NCI-H345 treated with DMSO at 0.1 percent for 48 hours (cell line): ENCODE measurements around the gene MAP2K1.
"Not testable (repeated sequence)": the region's sequence is repeated elsewhere in the genome, so short reads cannot be mapped to it uniquely, and the experiment has no call there.

Source experiments
- DNase-seq: peaks from one replicate; lab custom pipeline; 2025; ENCODE audit not compliant: unreplicated experiment; lab: John Stamatoyannopoulos, UW

Gene MAP2K1

DNA sequence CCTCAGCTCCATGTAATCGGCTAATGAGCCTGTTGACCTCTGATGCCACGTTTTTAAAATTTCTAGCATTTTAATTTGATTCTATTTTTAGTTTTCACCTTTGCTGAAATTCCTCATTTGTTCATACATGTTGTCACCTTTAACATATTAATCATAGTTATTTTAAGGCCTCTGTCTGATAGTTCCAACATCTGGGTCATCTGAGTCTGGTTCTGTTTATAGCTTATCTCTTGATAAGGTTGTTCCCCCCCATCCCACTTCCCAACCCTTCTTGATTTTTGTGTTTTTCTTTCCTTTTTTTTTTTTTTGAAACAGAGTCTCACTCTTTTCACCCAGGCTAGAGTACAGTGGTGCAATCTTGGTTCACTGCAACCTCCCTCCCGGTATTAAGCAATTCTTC is 36.4 kb downstream of the MAP2K1 start:
- DNase-seq = no peak

- no peak for DNase-seq
Measured at GRCh38 chr15:66424963-66425612, 38.4 kb downstream of the MAP2K1 start.

- no peak for DNase-seq
Measured at GRCh38 chr15:66425837-66426236, 39.1 kb downstream of the MAP2K1 start.

DNA sequence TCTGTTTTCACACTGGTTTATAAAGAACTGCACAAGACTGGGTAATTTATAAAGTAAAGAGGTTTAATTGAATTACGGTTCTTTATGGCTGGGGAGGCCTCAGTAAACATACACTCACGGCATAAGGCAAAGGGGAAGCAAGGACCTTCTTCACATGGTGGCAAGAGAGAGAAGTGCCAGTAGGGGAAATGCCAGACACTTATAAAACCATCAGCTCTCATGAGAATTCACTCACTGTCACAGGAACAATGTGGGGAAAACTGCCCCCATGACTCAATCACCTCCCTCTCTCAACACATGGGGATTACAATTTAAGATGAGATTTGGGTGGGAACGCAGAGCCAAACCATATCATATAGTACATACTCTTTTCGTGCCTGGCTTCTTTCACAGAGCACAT is 42.4 kb downstream of the MAP2K1 start:
- DNase-seq = no peak

DNA sequence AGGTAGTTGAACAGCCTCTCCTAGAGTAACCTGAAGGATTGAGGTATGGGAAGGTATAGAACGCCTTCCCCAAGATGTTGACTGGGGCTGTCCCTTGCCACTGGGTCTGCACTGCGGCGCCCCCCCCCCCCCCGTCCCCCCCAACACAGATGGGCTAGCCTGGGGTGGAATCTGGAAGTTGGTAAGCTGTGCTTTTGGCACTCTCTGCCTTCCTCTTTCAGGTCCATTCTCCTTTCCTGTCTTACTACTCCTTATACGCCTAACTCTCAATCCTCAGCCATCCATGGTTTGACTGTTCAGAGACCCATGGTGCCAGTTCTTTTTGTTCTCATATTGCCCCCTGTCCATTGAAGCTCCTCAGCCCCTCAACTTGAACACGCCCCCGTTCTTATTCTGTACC is 42.8 kb downstream of the MAP2K1 start:
- DNase-seq = no peak

DNA sequence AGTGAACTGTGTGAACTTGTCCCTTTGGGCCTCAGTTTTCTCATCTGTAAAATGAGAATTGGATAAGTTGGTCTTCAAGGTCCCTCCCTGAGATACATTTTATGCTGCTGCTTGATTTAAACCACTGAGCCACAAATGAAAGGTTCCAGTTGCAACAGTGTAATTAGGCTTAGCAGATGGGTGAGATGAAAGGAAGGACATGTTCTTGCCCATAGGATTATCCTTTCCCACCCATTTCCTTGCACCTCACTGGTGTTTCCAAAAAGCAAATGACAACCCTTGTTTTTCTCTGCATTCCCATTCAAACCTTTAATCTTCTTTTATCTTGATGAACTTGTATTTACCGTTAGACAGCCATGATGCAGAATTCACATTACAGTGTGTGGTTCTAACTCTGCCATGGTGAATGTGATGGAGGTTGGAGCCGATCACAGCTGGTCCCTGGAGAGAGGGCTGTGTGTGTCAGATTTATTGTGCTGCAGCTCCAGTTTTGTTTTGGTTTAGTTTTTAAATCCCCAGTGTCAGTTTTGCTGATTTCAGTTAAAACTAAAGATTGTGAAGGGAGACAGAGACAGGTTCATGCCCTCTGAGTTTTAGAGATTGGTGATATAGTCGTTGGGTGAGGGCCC is 44.0 kb downstream of the MAP2K1 start:
- DNase-seq = no peak

GRCh38 chr15:66433726-66434125 is 47.0 kb downstream of the MAP2K1 start:
- no peak for DNase-seq

GRCh38 chr15:66440501-66440900 is 53.8 kb downstream of the MAP2K1 start:
- DNase-seq = no peak

GRCh38 chr15:66452420-66452819 is 65.7 kb downstream of the MAP2K1 start:
- DNase-seq = no peak

DNA sequence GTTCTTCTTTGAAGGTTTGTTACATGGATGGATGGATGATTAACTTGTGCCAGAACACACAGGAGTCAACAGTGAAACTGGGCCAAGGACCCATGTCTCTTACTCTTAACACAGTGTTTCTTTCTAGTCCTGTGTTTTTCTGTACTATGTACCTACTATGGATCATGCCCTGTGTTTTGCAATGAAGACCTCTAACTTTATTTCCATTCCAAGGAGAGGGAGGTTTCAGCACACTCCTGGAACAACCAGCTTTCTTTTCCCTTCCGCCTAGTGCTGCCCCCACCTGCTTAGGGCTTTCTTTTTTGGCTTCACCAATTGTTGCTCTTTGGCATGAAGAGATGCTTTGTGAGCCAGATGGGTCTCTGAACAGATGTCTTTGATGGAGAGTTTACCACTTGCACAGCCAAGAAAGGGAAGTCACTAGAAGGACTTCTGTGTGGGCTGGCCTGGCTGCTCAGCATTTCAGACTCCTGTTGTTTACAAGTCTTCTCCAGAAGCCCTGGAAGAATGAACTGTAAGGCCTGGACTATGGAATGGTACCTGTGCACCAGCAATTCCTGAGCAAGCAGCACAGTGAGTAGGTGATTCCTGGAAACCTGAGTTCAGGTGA is 66.4 kb downstream of the MAP2K1 start:
- no peak for DNase-seq

DNA sequence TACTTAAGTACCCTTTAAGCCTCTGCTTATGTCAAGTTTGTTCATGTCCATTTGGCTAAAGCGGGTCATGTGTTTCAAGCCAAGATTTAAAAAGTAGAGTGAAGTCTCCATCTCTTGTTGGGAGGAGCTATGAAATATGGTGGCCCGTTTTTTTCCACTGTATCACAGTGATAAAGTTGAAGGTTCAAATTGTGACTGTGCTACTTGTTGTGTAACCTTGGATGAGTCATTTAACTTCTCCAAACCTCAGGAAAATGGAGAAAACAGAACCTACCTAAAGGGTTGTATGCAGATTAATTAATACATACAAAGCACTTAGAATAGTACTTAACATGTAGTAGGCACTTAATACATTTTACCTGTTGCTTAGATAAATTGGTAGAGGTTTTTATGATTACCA is 67.4 kb downstream of the MAP2K1 start:
- no peak for DNase-seq

DNA sequence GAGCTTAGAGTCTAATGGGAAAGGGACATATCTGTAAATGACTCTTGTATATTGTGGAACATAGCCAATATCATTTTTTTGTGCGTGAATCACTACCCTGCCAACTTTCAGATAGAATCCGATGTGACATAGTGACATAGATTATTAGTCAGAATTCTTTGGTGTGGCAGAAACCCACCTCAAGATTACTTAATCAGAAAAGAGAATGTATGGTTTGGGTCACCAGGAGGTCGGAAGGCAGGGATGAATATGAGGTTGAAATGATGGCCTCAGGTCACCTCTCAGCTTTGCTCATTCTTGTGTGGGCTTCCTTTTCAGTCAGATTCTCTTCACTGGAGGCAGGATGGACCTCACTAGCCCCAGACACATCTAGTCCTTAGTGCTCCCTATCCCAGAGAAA is 69.5 kb downstream of the MAP2K1 start:
- no peak for DNase-seq

DNA sequence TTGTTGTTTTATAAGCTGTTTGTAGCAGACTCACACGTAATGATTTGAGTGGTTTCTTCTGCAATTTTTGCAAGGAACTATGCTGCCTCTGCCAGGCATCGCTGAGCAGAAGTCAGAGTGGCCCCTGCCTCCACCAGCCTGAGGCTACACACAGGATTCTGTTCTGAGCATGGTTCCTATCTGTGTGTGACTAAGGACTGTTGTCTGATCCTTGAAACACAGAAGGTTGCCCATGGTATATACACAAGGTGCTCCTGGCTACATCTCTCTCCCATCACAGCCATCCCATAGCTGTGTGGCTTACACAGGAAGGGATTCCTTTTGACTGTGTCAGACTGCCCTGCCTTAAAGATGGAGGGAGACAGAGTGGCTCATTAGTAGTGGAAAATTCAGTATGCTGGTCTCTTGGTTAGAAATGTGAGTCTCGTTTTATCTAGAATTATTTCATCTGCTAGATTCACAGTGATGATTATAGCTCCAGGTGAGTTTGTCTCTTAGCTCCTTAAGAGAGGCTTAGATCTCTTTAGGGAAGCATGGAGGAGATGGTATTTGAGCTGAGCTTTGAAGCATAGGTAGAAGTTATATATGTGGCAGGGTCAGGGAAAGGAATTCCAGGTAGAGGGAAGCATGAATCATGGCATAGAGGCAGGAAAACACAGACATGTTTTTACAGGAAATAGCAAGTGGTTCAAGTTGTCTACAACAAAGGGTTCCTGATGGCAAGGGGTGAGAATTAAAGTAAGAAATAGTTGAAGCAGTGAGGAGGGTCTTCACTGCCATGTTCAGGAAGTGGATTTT is 73.3 kb downstream of the MAP2K1 start:
- DNase-seq = no peak

GRCh38 chr15:66461294-66461693 is 74.6 kb downstream of the MAP2K1 start:
- DNase-seq = not testable (repeated sequence)

DNA sequence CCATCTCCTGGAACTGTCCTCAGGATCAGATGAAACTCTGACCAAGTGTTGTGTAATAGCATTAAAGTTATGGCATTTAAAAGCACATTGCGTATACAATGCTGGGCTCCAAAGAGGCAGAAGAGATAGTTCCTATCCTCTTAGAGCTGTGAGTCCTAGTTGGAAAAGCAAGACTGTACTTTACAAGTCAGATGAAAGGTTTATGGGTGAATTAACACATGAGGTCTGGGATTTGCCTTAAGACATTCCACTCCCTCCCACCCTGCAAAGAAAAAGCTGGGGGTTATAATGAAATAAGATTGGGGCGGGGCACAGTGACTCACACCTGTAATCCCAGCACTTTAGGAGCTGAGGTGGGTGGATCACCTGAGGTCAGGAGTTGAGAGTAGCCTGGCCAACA is 75.2 kb downstream of the MAP2K1 start:
- DNase-seq = no peak

DNA sequence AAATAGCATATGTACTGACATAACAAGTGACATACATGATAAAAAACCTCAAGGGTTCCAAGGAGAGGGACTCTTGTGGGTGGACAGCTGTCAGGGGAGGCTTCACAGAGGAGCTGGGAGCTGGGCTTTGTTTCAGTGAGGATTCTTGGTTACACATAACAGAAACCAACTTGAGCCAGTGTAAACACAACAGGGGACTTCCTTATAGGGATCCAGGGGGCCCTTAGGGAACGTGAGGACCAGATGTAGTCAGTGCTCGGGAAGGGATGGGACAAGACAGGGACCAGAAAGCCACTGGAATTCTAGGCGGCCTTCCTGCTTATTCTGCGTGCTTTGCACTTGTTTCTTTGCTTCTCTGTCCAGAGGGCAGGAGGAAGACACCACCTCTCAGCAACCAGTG is 75.9 kb downstream of the MAP2K1 start:
- DNase-seq = no peak

- DNase-seq = not testable (repeated sequence)
Measured at GRCh38 chr15:66465294-66465693, 78.6 kb downstream of the MAP2K1 start.

GRCh38 chr15:66467162-66468040 is 80.7 kb downstream of the MAP2K1 start:
- not testable (repeated sequence) for DNase-seq

DNA sequence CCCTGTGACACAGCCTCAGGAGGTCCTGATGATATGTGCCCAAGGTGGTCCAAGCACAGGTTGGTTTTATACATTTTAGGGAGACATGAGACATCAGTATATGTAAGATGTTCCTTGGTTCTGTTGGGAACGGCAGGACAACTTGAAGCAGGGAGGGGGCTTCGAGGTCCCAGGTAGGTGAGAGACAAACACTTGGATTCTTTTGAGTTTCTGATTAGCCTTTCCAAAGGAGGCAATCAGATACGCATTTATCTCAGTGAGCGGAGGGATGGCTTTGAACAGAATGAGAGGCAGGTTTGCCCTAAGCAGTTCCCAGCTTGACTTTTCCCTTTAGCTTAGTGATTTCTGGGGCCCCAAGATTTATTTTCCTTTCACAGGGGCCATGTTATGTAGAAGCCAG is 84.1 kb downstream of the MAP2K1 start:
- not testable (repeated sequence) for DNase-seq

DNA sequence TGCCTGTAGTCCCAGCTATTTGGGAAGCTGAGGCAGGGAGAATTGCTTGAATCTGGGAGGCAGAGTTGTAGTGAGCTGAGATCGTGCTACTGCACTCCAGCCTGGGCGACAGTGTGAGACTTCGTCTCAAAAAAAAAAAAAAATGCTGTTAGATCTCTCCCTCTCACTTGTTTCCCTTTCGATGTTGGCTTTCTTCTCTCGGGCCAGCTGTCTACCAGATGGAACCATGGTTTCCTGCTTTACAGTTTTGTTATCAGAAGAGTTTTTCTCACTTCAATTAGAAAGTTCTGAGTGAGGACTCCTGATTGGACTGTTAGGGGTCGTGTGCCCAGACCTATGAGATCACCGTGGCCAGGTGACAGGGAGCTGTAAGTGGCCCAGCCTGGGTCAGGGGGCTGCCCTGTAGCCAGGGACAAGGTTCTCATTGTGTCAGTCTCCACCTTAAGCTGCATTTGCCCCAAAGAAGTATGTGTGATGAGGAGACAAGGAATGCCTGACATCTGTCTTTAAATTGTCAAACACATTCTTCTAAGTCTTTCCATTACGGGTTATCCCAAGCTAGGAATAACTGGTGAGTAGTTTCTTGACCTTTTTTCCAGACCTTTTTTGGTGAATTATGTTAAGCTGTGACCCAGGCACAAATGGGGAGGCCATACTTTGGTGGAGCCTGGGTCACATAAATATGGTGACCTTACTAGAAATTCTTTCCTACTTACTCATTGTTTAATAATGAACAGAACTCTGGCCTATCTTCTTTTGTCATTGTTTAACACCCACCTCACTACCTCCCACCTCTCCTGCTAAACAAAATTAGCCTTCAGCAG is 85.7 kb downstream of the MAP2K1 start:
- no peak for DNase-seq
